HUES6 (cell line): ENCODE measurements around the gene PCSK5.

Experiments
- H3K27ac ChIP-seq: 2 replicates; pipeline ENCODE4 v1.7.0; 2013; ENCODE audit warnings: low read depth, mild to moderate bottlenecking, low read length, inconsistent platforms
- H3K27me3 ChIP-seq: 2 replicates; pipeline ENCODE4 v1.6.1; 2013; ENCODE audit warnings: low read length; ENCODE audit not compliant: control insufficient read depth, insufficient read depth
- H3K36me3 ChIP-seq: 2 replicates; pipeline ENCODE4 v1.6.1; 2013; ENCODE audit warnings: low read length; ENCODE audit not compliant: control insufficient read depth, insufficient read depth
- H3K4me1 ChIP-seq: 2 replicates; pipeline ENCODE4 v1.6.1; 2013; ENCODE audit warnings: low read length; ENCODE audit not compliant: control insufficient read depth, insufficient read depth
- H3K4me3 ChIP-seq: 2 replicates; pipeline ENCODE4 v1.5.1; 2013; ENCODE audit warnings: low read depth, low read length
- H3K9ac ChIP-seq: one replicate; pipeline ENCODE4 v1.6.1; 2013; ENCODE audit warnings: mild to moderate bottlenecking, low read length
- H3K9me3 ChIP-seq: 2 replicates; pipeline ENCODE4 v1.6.1; 2013; ENCODE audit warnings: low read depth, low read length; ENCODE audit not compliant: control insufficient read depth, insufficient read depth

PCSK5 gene

GRCh38 chr9:75988663-75989062, 98.2 kb downstream of the PCSK5 start:
- Histone ChIP-seq H3K36me3 (no peaks in the 10 kb centered on the region), H3K4me1 (no peaks in the 10 kb centered on the region), H3K27ac (no peak overlapping the region), H3K4me3 (no peak overlapping the region), H3K9ac (no peak overlapping the region), H3K27me3 (no peaks in the 10 kb centered on the region), H3K9me3 (no peaks in the 10 kb centered on the region)

- Histone ChIP-seq H3K9me3 (no peaks in the 10 kb centered on the region), H3K36me3 (no peaks in the 10 kb centered on the region), H3K4me1 (no peaks in the 10 kb centered on the region), H3K27me3 (no peaks in the 10 kb centered on the region), H3K9ac (no peak overlapping the region), H3K27ac (no peak overlapping the region), H3K4me3 (no peak overlapping the region)
These were observed 99.7 kb downstream of the PCSK5 start for GRCh38 chr9:75990156-75990555.

DNA sequence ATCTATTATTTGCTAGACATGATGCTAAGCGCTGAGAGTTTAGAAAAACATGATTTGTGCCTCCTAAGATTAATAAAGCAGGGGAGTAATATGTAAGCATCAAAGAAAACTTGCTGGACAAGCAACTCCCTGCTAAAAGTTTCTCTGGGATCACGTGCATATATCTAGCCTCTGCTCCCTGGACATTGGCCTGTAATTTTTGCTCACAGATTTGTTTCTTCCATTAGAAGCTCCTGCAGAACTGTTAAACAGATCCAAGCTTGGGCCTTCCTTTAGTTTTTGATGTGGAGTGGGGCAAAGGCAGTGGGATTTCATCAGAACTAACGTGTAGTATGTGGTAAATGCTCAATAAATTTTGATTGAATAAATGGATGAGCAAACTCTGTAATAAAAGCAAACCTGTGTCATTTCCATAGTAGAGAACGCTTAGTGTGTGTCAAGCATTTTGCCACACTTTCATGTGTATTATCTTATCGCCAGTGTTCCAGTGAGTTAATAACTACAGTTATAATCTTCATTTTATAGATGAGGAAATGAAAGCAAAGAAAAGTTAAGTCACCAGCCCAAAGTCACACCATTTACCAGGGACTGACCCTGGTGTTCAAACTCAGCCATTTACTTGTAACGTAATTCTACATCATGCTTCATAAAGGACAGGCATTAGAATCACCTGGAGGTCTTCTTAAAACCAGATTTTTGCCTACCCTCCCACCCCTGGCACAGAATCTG, 100.3 kb downstream of the PCSK5 start:
- Histone ChIP-seq H3K4me1 (no peaks in the 10 kb centered on the region), H3K36me3 (no peaks in the 10 kb centered on the region), H3K27ac (no peak overlapping the region), H3K4me3 (no peak overlapping the region), H3K9ac (no peak overlapping the region), H3K9me3 (no peaks in the 10 kb centered on the region), H3K27me3 (no peaks in the 10 kb centered on the region)

- H3K9me3 ChIP-seq, result no peaks in the 10 kb centered on the region
- H3K27me3 ChIP-seq, result no peaks in the 10 kb centered on the region
- no peaks in the 10 kb centered on the region for H3K4me1 ChIP-seq
- no peak overlapping the region for H3K27ac ChIP-seq
- no peaks in the 10 kb centered on the region for H3K36me3 ChIP-seq
- no peak overlapping the region for H3K9ac ChIP-seq
- no peak overlapping the region for H3K4me3 ChIP-seq
These were observed 102.2 kb downstream of the PCSK5 start for GRCh38 chr9:75992482-75993206.

- H3K36me3 ChIP-seq, result no peaks in the 10 kb centered on the region
- H3K9me3 ChIP-seq, result 0 out of 2 replicates have a peak, but pooled peaks cover 3% of the 10 kb centered on the region
- no peaks in the 10 kb centered on the region for H3K4me1 ChIP-seq
- H3K27me3 ChIP-seq, result no peaks in the 10 kb centered on the region
- H3K9ac ChIP-seq, result no peak overlapping the region
- no peak overlapping the region for H3K4me3 ChIP-seq
- H3K27ac ChIP-seq, result no peak overlapping the region
These were observed 103.0 kb downstream of the PCSK5 start for GRCh38 chr9:75993434-75993833.

DNA sequence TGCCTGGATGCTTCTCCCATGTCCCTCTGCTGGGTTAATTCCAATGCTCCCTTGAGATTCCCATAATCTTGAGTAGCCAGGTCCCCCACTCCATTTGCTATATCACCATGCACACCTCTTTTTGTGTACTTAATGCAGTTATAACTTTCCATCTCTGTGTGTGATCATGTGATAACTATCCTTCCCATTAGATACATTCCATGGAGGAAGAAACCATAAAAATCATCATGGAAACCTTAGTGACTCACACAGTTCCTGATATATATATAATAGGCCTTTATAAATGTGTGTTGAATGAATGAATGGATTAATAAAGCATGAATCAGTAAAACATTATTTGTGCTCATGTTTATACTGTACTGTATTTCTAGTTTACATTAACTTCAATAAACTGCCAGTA, 104.6 kb downstream of the PCSK5 start:
- no peaks in the 10 kb centered on the region for H3K27me3 ChIP-seq
- H3K9me3 ChIP-seq, result 0 out of 2 replicates have a peak, but pooled peaks cover 3% of the 10 kb centered on the region
- no peak overlapping the region for H3K4me3 ChIP-seq
- H3K9ac ChIP-seq, result no peak overlapping the region
- no peaks in the 10 kb centered on the region for H3K4me1 ChIP-seq
- H3K36me3 ChIP-seq, result no peaks in the 10 kb centered on the region
- H3K27ac ChIP-seq, result no peak overlapping the region

GRCh38 chr9:75996726-75997125, 106.3 kb downstream of the PCSK5 start:
- Histone ChIP-seq H3K27me3 (no peaks in the 10 kb centered on the region), H3K9ac (no peak overlapping the region), H3K9me3 (0 out of 2 replicates have a peak, but pooled peaks cover 3% of the 10 kb centered on the region), H3K4me3 (no peak overlapping the region), H3K27ac (no peak overlapping the region), H3K36me3 (no peaks in the 10 kb centered on the region), H3K4me1 (no peaks in the 10 kb centered on the region)

- H3K4me3 ChIP-seq, result no peak overlapping the region
- H3K27ac ChIP-seq, result no peak overlapping the region
- no peak overlapping the region for H3K9ac ChIP-seq
- no peaks in the 10 kb centered on the region for H3K36me3 ChIP-seq
- no peaks in the 10 kb centered on the region for H3K4me1 ChIP-seq
- H3K27me3 ChIP-seq, result no peaks in the 10 kb centered on the region
- H3K9me3 ChIP-seq, result 0 out of 2 replicates have a peak, but pooled peaks cover 3% of the 10 kb centered on the region
These were observed 106.7 kb downstream of the PCSK5 start for GRCh38 chr9:75997206-75997605.

GRCh38 chr9:75998096-75998780, 107.8 kb downstream of the PCSK5 start:
- no peaks in the 10 kb centered on the region for H3K27me3 ChIP-seq
- H3K36me3 ChIP-seq, result no peaks in the 10 kb centered on the region
- no peak overlapping the region for H3K9ac ChIP-seq
- no peak overlapping the region for H3K27ac ChIP-seq
- H3K4me3 ChIP-seq, result no peak overlapping the region
- H3K9me3 ChIP-seq, result 0 out of 2 replicates have a peak, but pooled peaks cover 3% of the 10 kb centered on the region
- H3K4me1 ChIP-seq, result no peaks in the 10 kb centered on the region

DNA sequence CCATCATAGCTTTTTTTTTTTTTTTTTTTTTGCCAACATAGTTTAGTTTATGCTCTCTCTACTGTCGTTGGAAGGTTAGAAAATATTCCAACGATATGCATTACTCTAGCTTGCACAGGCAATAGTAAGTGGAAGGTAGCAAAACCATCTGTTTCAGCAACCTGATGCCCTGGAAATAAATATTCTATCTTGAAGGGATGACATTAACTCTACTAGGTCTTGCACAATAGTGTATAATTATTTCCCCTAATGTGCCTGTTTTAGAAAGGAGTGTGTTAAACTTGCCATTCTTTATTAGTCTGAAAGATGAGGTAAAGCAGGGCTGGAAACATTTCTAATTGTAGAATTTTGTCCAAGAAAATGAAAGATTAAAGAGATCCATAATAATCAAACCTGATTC, 111.0 kb downstream of the PCSK5 start:
- no peak overlapping the region for H3K9ac ChIP-seq
- no peak overlapping the region for H3K27ac ChIP-seq

DNA sequence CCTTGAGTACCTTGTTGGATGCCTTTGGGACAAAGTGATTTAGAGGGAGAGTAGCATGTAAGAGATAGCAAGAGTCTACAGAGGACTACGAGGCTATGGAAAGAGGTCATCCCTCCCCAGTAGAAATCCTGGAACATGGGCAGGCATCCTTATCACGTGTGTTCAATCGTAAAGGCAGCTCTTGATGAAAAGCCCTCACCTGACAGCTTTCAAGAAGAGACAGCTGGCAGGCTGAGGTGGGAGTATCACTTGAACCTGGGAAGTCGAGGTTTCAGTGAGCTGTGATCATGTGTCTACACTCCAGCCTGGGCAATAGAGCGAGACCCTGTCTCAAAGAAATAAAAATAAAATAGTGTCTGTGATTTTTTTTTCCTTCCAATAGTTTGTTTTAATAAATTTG, 112.6 kb downstream of the PCSK5 start:
- Histone ChIP-seq H3K27me3 (no peaks in the 10 kb centered on the region), H3K36me3 (no peaks in the 10 kb centered on the region), H3K4me1 (no peaks in the 10 kb centered on the region), H3K4me3 (no peak overlapping the region), H3K9ac (no peak overlapping the region), H3K27ac (no peak overlapping the region), H3K9me3 (0 out of 2 replicates have a peak, but pooled peaks cover 3% of the 10 kb centered on the region)

More for the DNA sequence above, 111.0 kb downstream of the PCSK5 start:
- Histone ChIP-seq H3K36me3 (no peaks in the 10 kb centered on the region), H3K9me3 (0 out of 2 replicates have a peak, but pooled peaks cover 3% of the 10 kb centered on the region), H3K4me1 (no peaks in the 10 kb centered on the region), H3K4me3 (no peak overlapping the region), H3K27me3 (no peaks in the 10 kb centered on the region)
